Sigmoid colon (tissue), 7 donors: ENCODE data around the gene CLCN1. TPM values are rescaled to one million over a fixed set of nuclear protein-coding genes. Genes with fewer than 3 reads are reported as not detected.

ENCODE experiments used
- DNase-seq: peaks from one replicate; pipeline ENCODE4 v3.0.0-alpha.2; 2019
- H3K27ac ChIP-seq, 4 donors: fragments of 200-600 bp; sonication (generic); one replicate each; pipeline ENCODE4 v1.5.1; 2016 to 2019; ENCODE audit warnings: mild to moderate bottlenecking in 1 of 4
- H3K27me3 ChIP-seq, 3 donors: fragments of 200-600 bp; sonication (generic); one replicate each; pipeline ENCODE4 v1.5.1; 2019; ENCODE audit warnings: mild to moderate bottlenecking in 1 of 3
- H3K36me3 ChIP-seq, 4 donors: fragments of 200-600 bp; sonication (generic); one replicate each; pipeline ENCODE4 v1.5.1; 2016 to 2019
- H3K4me1 ChIP-seq, 4 donors: fragments of 200-600 bp; sonication (generic); one replicate each; pipeline ENCODE4 v1.5.1; 2017 to 2019
- H3K4me3 ChIP-seq, 4 donors: fragments of 200-600 bp; sonication (generic); one replicate each; pipeline ENCODE4 v1.5.1; 2017 to 2019; ENCODE audit warnings: mild to moderate bottlenecking in 2 of 4, moderate library complexity in 1 of 4
- H3K9me3 ChIP-seq, 4 donors: fragments of 200-600 bp in 3 of 4; sonication (generic) in 3 of 4; one replicate each; pipeline versions ENCODE4 v1.5.1 to v1.6.1; 2013 to 2019
- EP300 ChIP-seq, 4 donors: sonication (generic); formaldehyde crosslinking; IDR thresholded peaks; one replicate each; pipeline ENCODE4 v1.6.1; 2017; ENCODE audit warnings: antibody characterized with exemption in 4 of 4
- POLR2A ChIP-seq, 2 donors: fragments of 450-650 bp; IDR thresholded peaks; one replicate each; pipeline ENCODE4 v1.6.1; 2016; ENCODE audit warnings: antibody characterized with exemption in 2 of 2, mild to moderate bottlenecking in 2 of 2, moderate library complexity in 2 of 2
- POLR2AphosphoS5 ChIP-seq, 4 donors: sonication (generic); formaldehyde crosslinking; IDR thresholded peaks; one replicate each; pipeline ENCODE4 v1.6.1; 2017; ENCODE audit warnings: antibody characterized with exemption in 4 of 4
- whole genome bisulfite sequencing, 2 donors: extraction: QIAGEN DNeasy Blood & Tissue Kit; methylation state at CpG; one replicate each; pipeline ENCODE4 v1.1.7; 2013; 5-methylcytosine and 5-hydroxymethylcytosine counted together
- intact Hi-C: fragments of 100-400 bp; cut with DNase I; formaldehyde crosslinking; loops from one replicate; pipeline ENCODE4 v1.15.1; 2023
- polyA plus RNA-seq, 3 donors: library from polyadenylated mRNA; stranded (reverse); fragments of 200-250 nt; gene quantifications; one replicate each; pipeline ENCODE4 v1.2.3, GENCODE V29; 2013
- total RNA-seq, 4 donors: library from RNA; depleted of rRNA; stranded (reverse); fragments of >200 nt; gene quantifications; one replicate each; pipeline ENCODE4 v1.1.0, GENCODE V29; 2016
- TF ChIP-seq, protein P1 (sequence below), 4 experiments: fragments of 450-650 bp in 3 of 4; fragments of 200-600 bp in 1 of 4; IDR thresholded peaks; one replicate each; pipeline ENCODE4 v1.5.1; 2016 to 2019; ENCODE audit warnings: antibody characterized with exemption in 4 of 4, mild to moderate bottlenecking in 3 of 4, moderate library complexity in 2 of 4
- donor health status: healthy with polysubstance abuse.
- donor health status: Bipolar disorder and iron deficiency.
- donor health status: healthy.

Gene CLCN1
- total and polyA plus RNA-seq, 7 donors = 0.14 to 0.15 TPM; not detected in 5

- 0% methylated on average over 35 of the region's 35 CpGs for WGBS, 2 donors
- intact Hi-C loops = loop anchor here (5.0 to 10.0 kb wide), 5 partner anchors 37 to 525 kb away; partner anchors contain the start of genes CASP2, EPHB6, GSTK1 and TCAF1
- peaks cover 0 to 15% (median 4%) of the 10 kb centered on the region in 4 donors for H3K36me3 ChIP-seq
- DNase-seq = peak; percentile 94
- H3K4me3 ChIP-seq = peak overlapping the region; percentile 82 to 100 (median 91)
- peaks cover 0 to 76% (median 65%) of the 10 kb centered on the region in 4 donors for H3K4me1 ChIP-seq
- no peak for TF ChIP-seq EP300 (IDR thresholded peaks at IDR 0.05)
- TF ChIP-seq POLR2A (IDR thresholded peaks at IDR 0.05) = no peak
- TF ChIP-seq, protein P1, sequence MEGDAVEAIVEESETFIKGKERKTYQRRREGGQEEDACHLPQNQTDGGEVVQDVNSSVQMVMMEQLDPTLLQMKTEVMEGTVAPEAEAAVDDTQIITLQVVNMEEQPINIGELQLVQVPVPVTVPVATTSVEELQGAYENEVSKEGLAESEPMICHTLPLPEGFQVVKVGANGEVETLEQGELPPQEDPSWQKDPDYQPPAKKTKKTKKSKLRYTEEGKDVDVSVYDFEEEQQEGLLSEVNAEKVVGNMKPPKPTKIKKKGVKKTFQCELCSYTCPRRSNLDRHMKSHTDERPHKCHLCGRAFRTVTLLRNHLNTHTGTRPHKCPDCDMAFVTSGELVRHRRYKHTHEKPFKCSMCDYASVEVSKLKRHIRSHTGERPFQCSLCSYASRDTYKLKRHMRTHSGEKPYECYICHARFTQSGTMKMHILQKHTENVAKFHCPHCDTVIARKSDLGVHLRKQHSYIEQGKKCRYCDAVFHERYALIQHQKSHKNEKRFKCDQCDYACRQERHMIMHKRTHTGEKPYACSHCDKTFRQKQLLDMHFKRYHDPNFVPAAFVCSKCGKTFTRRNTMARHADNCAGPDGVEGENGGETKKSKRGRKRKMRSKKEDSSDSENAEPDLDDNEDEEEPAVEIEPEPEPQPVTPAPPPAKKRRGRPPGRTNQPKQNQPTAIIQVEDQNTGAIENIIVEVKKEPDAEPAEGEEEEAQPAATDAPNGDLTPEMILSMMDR (IDR thresholded peaks at IDR 0.05) = peak; percentile 83 to 90 (median 86)
- no peak for TF ChIP-seq POLR2AphosphoS5 (IDR thresholded peaks at IDR 0.05)
- no peaks in the 10 kb centered on the region for H3K9me3 ChIP-seq
- H3K27ac ChIP-seq = peak overlapping the region; percentile 97 to 100 (median 100)
- H3K27me3 ChIP-seq = no peaks in the 10 kb centered on the region
These were observed 64.3 kb downstream of the CLCN1 start for GRCh38 chr7:143380260-143380645.

DNA sequence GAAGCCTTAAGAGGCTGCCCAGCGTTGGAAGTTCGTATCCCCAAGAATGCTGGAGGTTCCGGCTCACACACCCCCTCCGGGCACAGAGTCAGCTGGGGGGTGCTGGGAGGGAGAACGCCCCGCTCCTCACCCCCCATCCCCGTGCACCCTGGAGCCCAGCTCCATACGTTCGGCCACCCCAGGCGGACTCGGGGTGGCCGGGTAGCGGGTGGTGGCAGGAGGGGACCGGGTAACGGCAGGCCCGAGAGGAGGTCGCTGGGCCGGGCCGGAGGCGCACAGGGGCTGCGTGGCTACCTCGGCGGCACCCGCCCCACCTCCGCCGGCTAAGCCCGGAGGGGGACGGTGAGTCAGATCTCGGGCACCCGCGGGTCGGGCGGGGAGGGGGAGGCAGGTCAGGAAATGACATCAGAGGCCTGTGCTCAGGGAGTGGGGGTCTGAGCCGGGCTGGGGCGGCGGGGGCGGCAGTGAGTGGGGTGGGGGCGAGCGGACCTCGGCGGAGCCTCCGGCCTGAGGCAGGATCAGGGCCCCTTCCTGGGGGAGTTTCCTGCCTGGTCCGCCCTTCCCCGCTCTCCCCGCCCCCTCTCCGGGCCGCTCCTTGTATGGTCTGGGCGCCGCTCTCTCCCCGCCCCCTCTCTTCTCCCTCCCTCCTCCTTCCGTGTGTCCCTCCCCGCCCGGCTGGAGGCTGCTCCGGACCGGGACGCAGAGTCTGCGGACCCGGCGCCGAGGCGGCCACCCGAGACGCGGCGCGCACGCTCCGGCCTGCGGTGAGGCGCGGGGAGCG, 64.9 kb downstream of the CLCN1 start, which contains the start of gene ZYX:
Gene ZYX (plus strand): TSS at position 700 of the 781 bp plus-strand sequence. CDS start 227 bp downstream, outside the sequence.
- Histone ChIP-seq H3K27ac (peak within 1 kb of the TSS; percentile 97 to 100 (median 100)), H3K36me3 (peaks cover 0 to 15% (median 4%) of the 10 kb centered on the region in 4 donors), H3K9me3 (no peaks in the 10 kb centered on the region), H3K27me3 (no peaks in the 10 kb centered on the region), H3K4me3 (peak within 1 kb of the TSS; percentile 82 to 100 (median 91)), H3K4me1 (peaks cover 0 to 79% (median 71%) of the 10 kb centered on the region in 4 donors)
- intact Hi-C loops = loop anchor here (5.0 to 10.0 kb wide), 5 partner anchors 36 to 526 kb away; partner anchors contain the start of genes CASP2, EPHB6, GSTK1 and TCAF1
- DNase-seq = peak; percentile 98
- 0 to 1% methylated on average over 72 of the region's 72 CpGs for WGBS, 2 donors
- TF ChIP-seq POLR2A (IDR thresholded peaks at IDR 0.05) = peak; percentile 81 to 83
- peak; percentile 93 to 98 (median 95) for TF ChIP-seq POLR2AphosphoS5 (IDR thresholded peaks at IDR 0.05)
- TF ChIP-seq, protein P1 (IDR thresholded peaks at IDR 0.05) = no peak
- no peak for TF ChIP-seq EP300 (IDR thresholded peaks at IDR 0.05)

DNA sequence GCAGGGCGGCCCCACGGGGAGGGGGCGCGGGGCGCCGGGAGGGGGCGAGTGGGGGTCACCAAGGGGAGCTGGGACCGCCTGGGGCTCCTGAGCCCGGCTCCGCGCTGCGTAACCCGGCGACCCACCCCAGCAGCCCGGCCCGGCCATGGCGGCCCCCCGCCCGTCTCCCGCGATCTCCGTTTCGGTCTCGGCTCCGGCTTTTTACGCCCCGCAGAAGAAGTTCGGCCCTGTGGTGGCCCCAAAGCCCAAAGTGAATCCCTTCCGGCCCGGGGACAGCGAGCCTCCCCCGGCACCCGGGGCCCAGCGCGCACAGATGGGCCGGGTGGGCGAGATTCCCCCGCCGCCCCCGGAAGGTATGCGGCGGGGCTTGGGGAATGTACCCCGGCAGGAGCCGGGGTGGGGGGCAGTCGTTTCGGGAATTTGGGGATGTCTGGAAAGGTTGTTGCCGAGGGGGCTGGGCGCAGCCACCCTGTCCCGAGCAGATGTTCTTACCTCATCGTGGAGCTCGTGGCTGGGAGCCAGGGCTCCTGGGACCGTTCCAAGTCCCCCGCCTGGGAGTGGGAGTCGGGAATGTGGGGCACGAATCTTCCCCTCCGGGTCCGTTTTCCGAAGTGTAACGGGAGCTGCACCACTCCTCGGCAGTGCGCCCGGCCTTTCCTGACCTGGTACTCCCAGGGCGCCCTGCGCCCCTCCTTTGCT, 65.7 kb downstream of the CLCN1 start:
- peak overlapping the region; percentile 82 to 100 (median 91) for H3K4me3 ChIP-seq
- no peaks in the 10 kb centered on the region for H3K27me3 ChIP-seq
- peaks cover 0 to 79% (median 73%) of the 10 kb centered on the region in 4 donors for H3K4me1 ChIP-seq
- H3K27ac ChIP-seq = peak overlapping the region; percentile 97 to 100 (median 100)
- peak; percentile 92 for DNase-seq
- WGBS, 2 donors = 2 to 3% methylated on average over 64 of the region's 64 CpGs
- H3K36me3 ChIP-seq = peaks cover 0 to 15% (median 5%) of the 10 kb centered on the region in 4 donors
- intact Hi-C loops = loop anchor here (5.0 to 10.0 kb wide), 5 partner anchors 36 to 527 kb away; partner anchors contain the start of genes CASP2, EPHB6, GSTK1 and TCAF1
- H3K9me3 ChIP-seq = no peaks in the 10 kb centered on the region
- peak in 1 of 4 donors; percentile 9 for TF ChIP-seq EP300 (IDR thresholded peaks at IDR 0.05)
- TF ChIP-seq, protein P1 (IDR thresholded peaks at IDR 0.05) = no peak
- TF ChIP-seq POLR2A (IDR thresholded peaks at IDR 0.05) = no peak
- TF ChIP-seq POLR2AphosphoS5 (IDR thresholded peaks at IDR 0.05) = peak in 3 of 4 donors; percentile 24 to 54 (median 53)

DNA sequence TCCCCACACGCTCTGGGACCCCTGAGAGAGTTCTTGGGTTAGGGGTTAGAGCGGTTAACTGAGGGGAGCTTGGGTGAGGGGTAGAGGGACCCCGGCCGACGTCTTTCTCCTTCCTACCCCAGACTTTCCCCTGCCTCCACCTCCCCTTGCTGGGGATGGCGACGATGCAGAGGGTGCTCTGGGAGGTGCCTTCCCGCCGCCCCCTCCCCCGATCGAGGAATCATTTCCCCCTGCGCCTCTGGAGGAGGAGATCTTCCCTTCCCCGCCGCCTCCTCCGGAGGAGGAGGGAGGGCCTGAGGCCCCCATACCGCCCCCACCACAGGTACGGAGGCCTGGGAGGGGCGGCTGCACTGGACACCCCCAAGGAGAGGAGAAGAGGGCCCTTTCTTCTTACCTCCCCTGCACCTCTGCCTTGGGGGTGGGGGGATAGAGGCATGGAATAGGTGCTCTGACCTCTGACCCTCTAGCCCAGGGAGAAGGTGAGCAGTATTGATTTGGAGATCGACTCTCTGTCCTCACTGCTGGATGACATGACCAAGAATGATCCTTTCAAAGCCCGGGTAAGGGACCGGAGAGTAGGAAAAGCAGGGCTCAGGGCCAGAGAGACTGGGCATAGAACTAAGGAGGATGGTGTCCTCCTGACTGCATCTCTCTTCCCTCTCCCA, 66.3 kb downstream of the CLCN1 start:
- DNase-seq = peak; percentile 64
- Histone ChIP-seq H3K4me1 (peaks cover 0 to 79% (median 76%) of the 10 kb centered on the region in 4 donors), H3K9me3 (no peaks in the 10 kb centered on the region), H3K27ac (peak overlapping the region; percentile 97 to 100 (median 100)), H3K27me3 (no peaks in the 10 kb centered on the region), H3K36me3 (peaks cover 0 to 15% (median 7%) of the 10 kb centered on the region in 4 donors), H3K4me3 (peak overlapping the region; percentile 82 to 100 (median 91))
- no peak for TF ChIP-seq EP300 (IDR thresholded peaks at IDR 0.05)
- TF ChIP-seq, protein P1 (IDR thresholded peaks at IDR 0.05) = no peak
- 53 to 64% methylated on average over 21 of the region's 21 CpGs for WGBS, 2 donors
- intact Hi-C loops = loop anchor here (5.0 to 10.0 kb wide), 5 partner anchors 35 to 527 kb away; partner anchors contain the start of genes CASP2, EPHB6, GSTK1 and TCAF1
